Neural crest cell (in vitro differentiated cells): ENCODE data around the gene CDKL1. TPM values are rescaled to one million over a fixed set of nuclear protein-coding genes. Genes with fewer than 3 reads are reported as not detected.

ENCODE experiments used
- DNase-seq: peaks from one replicate; pipeline ENCODE4 v3.0.0; 2021; ENCODE audit warnings: low read depth, mixed read lengths, low spot score
- H3K27ac Mint-ChIP-seq: one replicate; pipeline ENCODE4 v1.8.0; 2021; ENCODE audit warnings: mild to moderate bottlenecking, mixed read lengths; ENCODE audit not compliant: unreplicated experiment
- H3K27me3 Mint-ChIP-seq: 2 replicates; pipeline ENCODE4 v1.8.0; 2021; ENCODE audit warnings: low read depth, mild to moderate bottlenecking, mixed read lengths
- H3K36me3 Mint-ChIP-seq: 2 replicates; pipeline ENCODE4 v1.8.0; 2021; ENCODE audit warnings: low read depth, mild to moderate bottlenecking, mixed read lengths
- H3K4me1 Mint-ChIP-seq: 2 replicates; pipeline ENCODE4 v1.8.0; 2021; ENCODE audit warnings: mixed read lengths
- H3K4me3 Mint-ChIP-seq: one replicate; pipeline ENCODE4 v1.8.0; 2021; ENCODE audit warnings: mild to moderate bottlenecking, mixed read lengths
- H3K9me3 Mint-ChIP-seq: 2 replicates; pipeline ENCODE4 v1.8.0; 2021; ENCODE audit warnings: mixed read lengths
- total RNA-seq: library from RNA; stranded (reverse); gene quantifications from 2 replicates; pipeline ENCODE4 v1.2.1, GENCODE V29; 2021
- TF ChIP-seq, protein P1 (sequence below): fragments of 200-600 bp; sonication (generic); conservative IDR thresholded peaks from 2 replicates; pipeline ENCODE4 v1.5.0; 2021; ENCODE audit warnings: antibody characterized with exemption, mild to moderate bottlenecking

The CDKL1 gene
- total RNA-seq, 1 donor from 2014 or later = 6.1 TPM

GRCh38 chr14:50388256-50388931 is 8.3 kb downstream of the CDKL1 start:
- no peak overlapping the region for H3K4me3 Mint-ChIP-seq
- no peak overlapping the region for H3K27ac Mint-ChIP-seq
- DNase-seq = no peak

DNA sequence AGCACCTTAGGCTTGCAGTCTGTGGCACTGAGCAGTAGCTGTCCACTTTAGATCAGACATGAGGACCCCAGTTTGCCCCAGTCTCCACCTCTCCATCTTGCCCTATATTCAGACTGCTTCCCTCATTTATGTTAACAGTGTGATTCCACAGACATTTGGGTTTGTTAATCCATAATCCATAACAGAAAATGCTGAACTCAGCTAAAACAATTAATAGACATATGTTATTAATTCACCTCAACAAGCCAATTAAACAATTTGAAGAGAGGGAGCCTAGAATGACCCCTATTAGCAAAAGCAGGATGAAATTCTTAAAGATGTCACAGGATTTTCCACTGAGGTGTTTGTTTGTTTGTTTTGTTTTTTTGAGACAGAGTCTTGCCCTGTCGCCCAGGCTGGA is 9.1 kb downstream of the CDKL1 start:
- H3K27me3 Mint-ChIP-seq = no peaks in the 10 kb centered on the region
- H3K9me3 Mint-ChIP-seq = no peaks in the 10 kb centered on the region
- TF ChIP-seq, protein P1, sequence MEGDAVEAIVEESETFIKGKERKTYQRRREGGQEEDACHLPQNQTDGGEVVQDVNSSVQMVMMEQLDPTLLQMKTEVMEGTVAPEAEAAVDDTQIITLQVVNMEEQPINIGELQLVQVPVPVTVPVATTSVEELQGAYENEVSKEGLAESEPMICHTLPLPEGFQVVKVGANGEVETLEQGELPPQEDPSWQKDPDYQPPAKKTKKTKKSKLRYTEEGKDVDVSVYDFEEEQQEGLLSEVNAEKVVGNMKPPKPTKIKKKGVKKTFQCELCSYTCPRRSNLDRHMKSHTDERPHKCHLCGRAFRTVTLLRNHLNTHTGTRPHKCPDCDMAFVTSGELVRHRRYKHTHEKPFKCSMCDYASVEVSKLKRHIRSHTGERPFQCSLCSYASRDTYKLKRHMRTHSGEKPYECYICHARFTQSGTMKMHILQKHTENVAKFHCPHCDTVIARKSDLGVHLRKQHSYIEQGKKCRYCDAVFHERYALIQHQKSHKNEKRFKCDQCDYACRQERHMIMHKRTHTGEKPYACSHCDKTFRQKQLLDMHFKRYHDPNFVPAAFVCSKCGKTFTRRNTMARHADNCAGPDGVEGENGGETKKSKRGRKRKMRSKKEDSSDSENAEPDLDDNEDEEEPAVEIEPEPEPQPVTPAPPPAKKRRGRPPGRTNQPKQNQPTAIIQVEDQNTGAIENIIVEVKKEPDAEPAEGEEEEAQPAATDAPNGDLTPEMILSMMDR = no peak

More at GRCh38 chr14:50388256-50388931, 8.3 kb downstream of the CDKL1 start:
- H3K36me3 Mint-ChIP-seq = no peaks in the 10 kb centered on the region
- TF ChIP-seq, protein P1 = no peak
- H3K27me3 Mint-ChIP-seq = no peaks in the 10 kb centered on the region
- H3K4me1 Mint-ChIP-seq = no peaks in the 10 kb centered on the region
- no peaks in the 10 kb centered on the region for H3K9me3 Mint-ChIP-seq

DNA sequence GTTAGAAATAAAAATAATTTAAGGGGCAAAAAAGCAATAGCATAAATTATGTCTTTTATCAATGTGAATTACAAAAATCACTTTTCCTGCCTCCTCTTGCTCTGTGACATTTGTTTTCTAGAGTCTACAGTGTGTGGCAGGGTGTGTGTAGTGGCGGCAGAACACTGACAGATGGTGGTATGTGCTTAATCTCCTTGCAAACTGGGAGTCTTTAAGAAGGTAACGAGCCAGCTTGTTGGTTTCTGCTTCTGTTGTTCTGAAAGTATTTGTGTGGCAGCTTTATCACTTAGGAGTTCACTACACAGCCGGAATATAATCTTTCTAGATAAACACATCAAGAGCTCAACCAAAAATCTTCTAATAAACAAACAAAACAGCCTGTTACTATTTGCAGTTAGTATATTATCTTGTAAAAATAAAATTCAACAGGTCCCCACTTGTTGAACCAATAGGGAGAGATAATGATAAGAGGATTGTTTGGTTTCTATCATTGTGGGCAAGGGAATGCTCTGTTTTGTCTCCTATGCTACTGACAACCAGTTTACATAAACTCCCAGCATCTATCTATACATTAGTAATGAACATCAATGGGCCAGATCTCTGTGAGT is 13.0 kb downstream of the CDKL1 start:
- H3K36me3 Mint-ChIP-seq = peaks cover 2% of the 10 kb centered on the region
- no peaks in the 10 kb centered on the region for H3K27me3 Mint-ChIP-seq
- no peaks in the 10 kb centered on the region for H3K9me3 Mint-ChIP-seq
- no peak for DNase-seq
- no peak overlapping the region for H3K4me3 Mint-ChIP-seq
- H3K4me1 Mint-ChIP-seq = no peaks in the 10 kb centered on the region
- TF ChIP-seq, protein P1 = no peak
- H3K27ac Mint-ChIP-seq = no peak overlapping the region

More for the DNA sequence above, 9.1 kb downstream of the CDKL1 start:
- Mint-ChIP-seq H3K4me3 (no peak overlapping the region), H3K27ac (no peak overlapping the region), H3K4me1 (no peaks in the 10 kb centered on the region), H3K36me3 (no peaks in the 10 kb centered on the region)
- no peak for DNase-seq

GRCh38 chr14:50381823-50382287 is 14.8 kb downstream of the CDKL1 start:
- TF ChIP-seq, protein P1 = no peak
- no peak for DNase-seq
- H3K36me3 Mint-ChIP-seq = peaks cover 2% of the 10 kb centered on the region
- H3K4me1 Mint-ChIP-seq = no peaks in the 10 kb centered on the region
- no peak overlapping the region for H3K4me3 Mint-ChIP-seq
- H3K27ac Mint-ChIP-seq = no peak overlapping the region
- H3K9me3 Mint-ChIP-seq = no peaks in the 10 kb centered on the region
- H3K27me3 Mint-ChIP-seq = no peaks in the 10 kb centered on the region

- Mint-ChIP-seq H3K27ac (no peak overlapping the region), H3K27me3 (no peaks in the 10 kb centered on the region), H3K9me3 (no peaks in the 10 kb centered on the region), H3K36me3 (peaks cover 2% of the 10 kb centered on the region), H3K4me3 (no peak overlapping the region), H3K4me1 (no peaks in the 10 kb centered on the region)
- TF ChIP-seq, protein P1 = no peak
- DNase-seq = no peak
Measured at GRCh38 chr14:50381008-50381407, 15.7 kb downstream of the CDKL1 start.
